MCF 10A (cell line): ENCODE measurements around the gene USH1G. TPM values are rescaled to one million over a fixed set of nuclear protein-coding genes. Genes with fewer than 3 reads are reported as not detected.

Experiments used
- BruUV-seq: library from RNA; stranded (reverse); fragments of 400-500 nt; replicated peaks from 2 replicates; lab custom pipeline; 2021; lab: Mats Ljungman, UMichigan
- CTCF ChIA-PET: fragments of 300-600 bp; sonication (Branson Sonifier 250); formaldehyde crosslinking; extraction: SDS; loops from one replicate; lab custom pipeline; 2021; ENCODE audit warnings: antibody characterized with exemption, inconsistent platforms; lab: Yijun Ruan, JAX
- POLR2A ChIA-PET: fragments of 300-600, 350-650 bp; sonication (Branson Sonifier 250); formaldehyde crosslinking; extraction: SDS; loops from one replicate; lab custom pipeline; 2020; ENCODE audit warnings: antibody characterized with exemption, inconsistent platforms; lab: Yijun Ruan, JAX
- DNase-seq: peaks from one replicate; pipeline ENCODE4 v3.0.0-alpha.2; 2018; ENCODE audit not compliant: unreplicated experiment
- H3K27ac Mint-ChIP-seq: one replicate; pipeline ENCODE4 v1.8.0; 2022; ENCODE audit warnings: mild to moderate bottlenecking, low read depth, mixed read lengths; ENCODE audit not compliant: unreplicated experiment
- H3K27me3 Mint-ChIP-seq: one replicate; pipeline ENCODE4 v1.8.0; 2022; ENCODE audit warnings: mixed read lengths; ENCODE audit not compliant: insufficient read depth, unreplicated experiment
- H3K36me3 Mint-ChIP-seq: one replicate; pipeline ENCODE4 v1.8.0; 2022; ENCODE audit warnings: mild to moderate bottlenecking, moderate library complexity, mixed read lengths; ENCODE audit not compliant: insufficient read depth, unreplicated experiment
- H3K4me1 Mint-ChIP-seq: one replicate; pipeline ENCODE4 v1.8.0; 2022; ENCODE audit warnings: mixed read lengths; ENCODE audit not compliant: insufficient read depth, unreplicated experiment
- H3K4me3 Mint-ChIP-seq: one replicate; pipeline ENCODE4 v1.8.0; 2022; ENCODE audit warnings: mild to moderate bottlenecking, moderate library complexity, mixed read lengths; ENCODE audit not compliant: unreplicated experiment
- H3K9me3 Mint-ChIP-seq: one replicate; pipeline ENCODE4 v1.8.0; 2022; ENCODE audit warnings: mixed read lengths; ENCODE audit not compliant: unreplicated experiment
- CTCF ChIP-seq: fragments of 200-600 bp; IDR thresholded peaks from one replicate; pipeline ENCODE4 v1.8.0; 2022; ENCODE audit warnings: antibody characterized with exemption, mild to moderate bottlenecking; ENCODE audit not compliant: unreplicated experiment
- intact Hi-C: fragments of 100-400 bp; cut with micrococcal nuclease; formaldehyde crosslinking; loops from 2 replicates; pipeline ENCODE4 v1.14.1; 2022
- total RNA-seq: library from RNA; stranded (reverse); gene quantifications from 2 replicates; pipeline ENCODE4 v1.2.3, GENCODE V29; 2022

Gene USH1G
- total RNA-seq, 1 experiment from 2014 or later: not detected

- no peak for TF ChIP-seq CTCF
- Mint-ChIP-seq H3K27ac (no peak overlapping the region), H3K4me3 (peak overlapping the region; percentile 23), H3K36me3 (peaks cover 22% of the 10 kb centered on the region), H3K9me3 (no peaks in the 10 kb centered on the region), H3K4me1 (peaks cover 34% of the 10 kb centered on the region), H3K27me3 (no peaks in the 10 kb centered on the region)
- DNase-seq: no peak
- BruUV-seq: no TSS peak
- POLR2A ChIA-PET: interaction anchor here (0.6 to 2.4 kb wide), 3 partner anchors 16 to 246 kb away, joined by 3 to 7 read pairs (median 4); partner anchors contain the start of gene NAT9
- CTCF ChIA-PET: interaction anchor here (0.6 to 2.8 kb wide), 2 partner anchors 10 to 158 kb away, joined by 3 to 10 read pairs; no protein-coding TSS in a partner anchor
- intact Hi-C loops: no loop called here
These were observed 47.7 kb downstream of the USH1G start for GRCh38 chr17:74875155-74875976.

- Mint-ChIP-seq H3K4me1 (peaks cover 34% of the 10 kb centered on the region), H3K27me3 (no peaks in the 10 kb centered on the region), H3K36me3 (peaks cover 23% of the 10 kb centered on the region), H3K4me3 (peak overlapping the region; percentile 94), H3K9me3 (no peaks in the 10 kb centered on the region), H3K27ac (no peak overlapping the region)
- CTCF ChIA-PET: interaction anchor here (0.8 to 2.8 kb wide), 2 partner anchors 10 to 31 kb away, joined by 3 to 10 read pairs; no protein-coding TSS in a partner anchor
- DNase-seq: no peak
- TF ChIP-seq CTCF: no peak
- POLR2A ChIA-PET: interaction anchor here (1.6 to 2.6 kb wide), 7 partner anchors 14 to 396 kb away, joined by 3 to 11 read pairs (median 7); partner anchors contain the start of genes MIF4GD, MRPL58 and NAT9
- intact Hi-C loops: loop anchor here (5.0 kb wide), 1 partner anchor 328 kb away; no protein-coding TSS in a partner anchor
- BruUV-seq: no TSS peak
These were observed 48.4 kb downstream of the USH1G start for GRCh38 chr17:74874615-74875037.

- CTCF ChIA-PET: interaction anchor here (0.7 to 2.8 kb wide), 3 partner anchors 9 to 298 kb away, joined by 3 to 10 read pairs (median 3); no protein-coding TSS in a partner anchor
- Mint-ChIP-seq H3K36me3 (peaks cover 23% of the 10 kb centered on the region), H3K27ac (peak overlapping the region; percentile 82), H3K4me3 (peak overlapping the region; percentile 94), H3K27me3 (no peaks in the 10 kb centered on the region), H3K4me1 (peaks cover 34% of the 10 kb centered on the region), H3K9me3 (no peaks in the 10 kb centered on the region)
- no TSS peak for BruUV-seq
- no peak for DNase-seq
- POLR2A ChIA-PET: interaction anchor here (0.6 to 2.6 kb wide), 26 partner anchors 8 to 1296 kb away, joined by 3 to 31 read pairs (median 5); partner anchors contain the start of genes CDR2L, MIF4GD, MRPL58 and NAT9
- intact Hi-C loops: loop anchor here (2.0 to 5.0 kb wide), 2 partner anchors 71 to 328 kb away; no protein-coding TSS in a partner anchor
- no peak for TF ChIP-seq CTCF
These were observed 49.0 kb downstream of the USH1G start for GRCh38 chr17:74873874-74874614.
